CD4-positive, alpha-beta T cell treated with Interleukin-12 subunit alpha and Interleukin-12 subunit beta, for 1 hour (primary cell): Measurements from ENCODE around the gene NKAIN1.
"Not testable (repeated sequence)": the region's sequence is repeated elsewhere in the genome, so short reads cannot be mapped to it uniquely, and the experiment has no call there.

Source experiments
- DNase-seq: peaks from one replicate; pipeline ENCODE4 v3.0.0-alpha.2; 2020

NKAIN1 gene

DNA sequence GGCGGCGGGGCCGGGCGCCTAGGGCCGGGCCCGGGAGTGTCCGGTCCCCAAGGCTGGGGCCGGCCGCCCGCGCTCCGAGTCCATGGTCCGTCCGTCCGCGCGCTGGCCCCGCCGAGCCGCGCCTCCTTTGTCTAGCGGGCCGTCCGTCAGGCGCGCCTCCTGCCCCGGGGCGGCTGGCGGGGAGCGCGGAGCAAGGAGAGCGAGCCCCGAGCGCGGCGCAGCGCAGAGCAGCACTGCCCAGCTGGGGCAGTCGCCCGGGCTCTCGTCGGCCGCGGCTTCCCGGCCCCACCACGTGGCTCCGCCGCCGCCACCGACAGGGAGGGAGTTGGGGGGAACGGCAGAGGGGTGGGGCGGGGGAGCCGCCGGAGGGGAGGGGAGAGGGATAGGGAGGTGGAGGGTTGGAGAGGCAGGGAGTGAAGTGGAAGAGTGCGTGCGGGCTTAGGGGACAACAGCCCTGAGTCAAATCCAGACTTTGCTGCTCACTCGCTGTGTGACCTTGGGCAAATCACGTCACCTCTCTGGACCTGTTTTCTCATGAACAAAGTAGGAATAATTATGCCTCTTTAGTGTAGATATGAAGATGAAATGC lies at the start of gene NKAIN1:
Gene NKAIN1, minus strand, starts transcription at position 235 of the 589 bp plus-strand sequence. CDS start 340 bp downstream, outside the sequence.
- DNase-seq, result no peak

GRCh38 chr1:31289021-31289420 lies 49.3 kb upstream of the NKAIN1 start:
- DNase-seq, result no peak

DNA sequence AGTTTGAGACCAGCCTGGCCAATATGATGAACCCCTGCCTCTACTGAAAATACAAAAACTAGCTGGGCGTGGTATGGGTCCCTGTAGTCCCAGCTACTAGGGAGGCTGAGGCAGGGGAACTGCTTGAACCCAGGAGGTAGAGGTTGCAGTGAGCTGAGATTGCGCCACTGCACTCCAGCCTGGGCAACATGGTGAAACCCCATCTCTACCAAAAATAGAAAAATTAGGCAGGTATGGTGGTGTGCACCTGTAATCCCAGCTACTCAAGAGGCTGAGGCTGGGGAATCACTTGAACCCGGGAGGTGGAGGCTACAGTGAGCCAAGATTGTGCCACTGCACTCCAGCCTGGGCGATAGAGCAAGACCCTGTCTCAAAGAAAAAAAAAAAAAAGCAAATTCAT lies 48.1 kb upstream of the NKAIN1 start:
- DNase-seq, result not testable (repeated sequence)

DNA sequence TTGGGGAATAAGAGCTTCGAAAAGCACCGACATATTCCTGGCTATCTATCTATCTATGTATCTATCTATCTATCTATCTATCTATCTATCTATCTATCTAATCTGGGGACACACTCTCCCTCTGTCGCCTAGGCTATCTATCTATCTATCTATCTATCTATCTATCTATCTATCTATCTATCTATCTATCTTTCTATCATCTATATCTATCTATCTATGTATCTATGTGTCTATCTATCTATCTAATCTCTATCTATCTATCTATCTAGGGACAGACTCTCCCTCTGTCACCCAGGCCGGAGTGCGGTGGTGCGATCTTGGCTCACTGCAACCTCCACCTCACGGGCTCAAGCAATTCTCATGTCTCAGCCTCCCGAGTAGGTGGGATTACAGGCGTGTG lies 42.7 kb upstream of the NKAIN1 start:
- not testable (repeated sequence) for DNase-seq

GRCh38 chr1:31273619-31274018 lies 33.9 kb upstream of the NKAIN1 start:
- DNase-seq, result no peak

- no peak for DNase-seq
These were observed 32.7 kb upstream of the NKAIN1 start for GRCh38 chr1:31272369-31272768.

GRCh38 chr1:31266547-31266946 lies 26.9 kb upstream of the NKAIN1 start:
- no peak for DNase-seq

GRCh38 chr1:31264790-31265386 lies 25.2 kb upstream of the NKAIN1 start:
- DNase-seq, result no peak

GRCh38 chr1:31263408-31263807 lies 23.7 kb upstream of the NKAIN1 start:
- DNase-seq, result no peak

- not testable (repeated sequence) for DNase-seq
These were observed 22.7 kb upstream of the NKAIN1 start for GRCh38 chr1:31262393-31262792.

GRCh38 chr1:31261916-31262315 lies 22.2 kb upstream of the NKAIN1 start:
- DNase-seq, result no peak

DNA sequence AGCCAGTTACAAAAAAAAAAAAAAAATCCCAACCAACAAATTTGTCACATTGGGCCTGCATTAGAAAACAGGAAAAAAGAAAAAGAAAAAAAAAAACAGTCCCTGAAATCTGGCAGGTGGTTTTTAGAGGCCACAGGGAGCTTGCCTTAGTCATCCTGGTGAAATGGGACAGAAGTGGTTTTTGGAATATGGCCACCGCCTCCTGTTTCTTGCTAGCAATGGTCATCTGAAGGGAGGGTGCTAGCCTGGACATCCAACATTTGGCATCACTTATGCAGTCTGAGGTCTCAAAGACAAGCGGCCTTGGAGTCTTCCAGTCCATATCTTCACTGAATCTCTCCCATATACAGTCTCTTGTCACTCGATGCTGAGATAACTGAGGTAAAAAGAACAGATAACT lies 20.1 kb upstream of the NKAIN1 start:
- DNase-seq, result no peak

DNA sequence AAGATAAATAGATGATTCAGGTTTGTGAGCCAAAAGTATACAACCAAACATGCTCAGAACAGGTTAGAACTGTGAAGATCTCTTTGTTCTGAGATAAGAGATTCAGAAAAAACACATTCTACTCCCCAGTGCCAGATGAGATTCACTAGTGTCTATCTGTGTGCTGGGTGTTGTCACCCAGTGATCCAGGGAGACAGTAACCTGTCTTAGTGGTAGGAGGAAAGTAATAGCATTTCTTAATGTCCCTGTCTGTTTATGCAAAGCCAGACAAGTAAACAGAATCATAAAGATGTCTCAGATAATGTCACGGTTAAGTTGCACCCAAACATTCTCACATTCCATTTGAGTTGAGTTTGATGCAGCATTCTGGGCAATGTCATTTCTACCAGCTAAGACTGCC lies 18.9 kb upstream of the NKAIN1 start:
- DNase-seq, result no peak

DNA sequence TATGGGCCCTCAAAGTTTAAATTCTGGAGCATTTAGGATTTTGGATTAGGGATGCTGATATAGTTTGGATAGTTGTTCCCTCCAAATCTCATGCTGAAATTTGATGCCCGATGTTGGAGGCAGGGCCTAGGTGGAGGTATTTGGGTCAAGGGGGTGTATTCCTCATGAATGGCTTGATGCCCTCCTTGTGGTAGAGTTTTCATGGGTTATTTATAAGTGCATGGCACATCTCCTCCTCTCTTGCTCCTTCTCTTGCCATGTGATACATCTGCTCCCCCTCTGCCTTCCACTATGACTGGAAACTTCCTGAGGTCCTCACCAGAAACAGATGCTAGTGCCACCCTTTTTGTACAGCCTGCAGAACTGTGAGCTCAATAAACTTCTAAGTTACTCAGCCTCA lies 17.5 kb upstream of the NKAIN1 start:
- no peak for DNase-seq

DNA sequence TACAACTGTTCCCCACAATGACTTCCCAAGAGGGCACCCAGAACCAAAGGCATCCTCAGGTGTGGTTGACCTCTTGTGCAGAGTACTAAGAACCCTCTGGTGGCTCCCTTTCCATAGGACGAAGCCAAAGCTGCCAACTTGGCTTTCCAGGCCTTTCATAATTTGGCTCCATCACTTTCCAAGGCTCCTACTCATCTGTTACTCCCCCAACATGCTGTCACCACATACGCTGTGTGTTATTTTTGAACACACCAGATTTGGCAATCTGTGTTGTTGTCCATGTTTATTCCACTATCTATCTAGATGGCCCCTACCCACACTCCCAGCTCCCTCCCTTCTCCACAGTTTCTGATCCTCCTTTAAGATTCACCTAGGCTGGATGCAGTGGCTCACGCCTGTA lies 10.2 kb upstream of the NKAIN1 start:
- no peak for DNase-seq

DNA sequence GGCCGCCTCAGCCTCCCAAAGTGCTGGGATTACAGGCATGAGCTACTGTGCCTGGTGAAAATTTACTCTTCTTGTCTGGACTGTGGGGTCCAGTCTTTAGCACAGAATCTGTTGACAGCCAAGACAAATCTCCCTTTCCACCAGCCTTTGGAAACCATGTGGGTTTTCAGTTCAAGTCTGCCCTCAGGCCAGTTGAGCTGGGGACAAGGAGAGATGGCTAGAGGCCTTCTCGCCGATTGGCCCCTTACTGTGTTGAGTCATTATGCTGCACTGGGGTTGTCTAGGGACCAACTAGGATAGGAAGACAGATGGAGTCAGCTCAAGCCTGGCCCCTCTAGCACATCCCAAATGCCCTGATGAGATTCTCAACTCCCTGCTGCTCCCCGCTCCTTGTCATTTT lies 8.6 kb upstream of the NKAIN1 start:
- no peak for DNase-seq

GRCh38 chr1:31244326-31244725 lies 4.6 kb upstream of the NKAIN1 start:
- no peak for DNase-seq

DNA sequence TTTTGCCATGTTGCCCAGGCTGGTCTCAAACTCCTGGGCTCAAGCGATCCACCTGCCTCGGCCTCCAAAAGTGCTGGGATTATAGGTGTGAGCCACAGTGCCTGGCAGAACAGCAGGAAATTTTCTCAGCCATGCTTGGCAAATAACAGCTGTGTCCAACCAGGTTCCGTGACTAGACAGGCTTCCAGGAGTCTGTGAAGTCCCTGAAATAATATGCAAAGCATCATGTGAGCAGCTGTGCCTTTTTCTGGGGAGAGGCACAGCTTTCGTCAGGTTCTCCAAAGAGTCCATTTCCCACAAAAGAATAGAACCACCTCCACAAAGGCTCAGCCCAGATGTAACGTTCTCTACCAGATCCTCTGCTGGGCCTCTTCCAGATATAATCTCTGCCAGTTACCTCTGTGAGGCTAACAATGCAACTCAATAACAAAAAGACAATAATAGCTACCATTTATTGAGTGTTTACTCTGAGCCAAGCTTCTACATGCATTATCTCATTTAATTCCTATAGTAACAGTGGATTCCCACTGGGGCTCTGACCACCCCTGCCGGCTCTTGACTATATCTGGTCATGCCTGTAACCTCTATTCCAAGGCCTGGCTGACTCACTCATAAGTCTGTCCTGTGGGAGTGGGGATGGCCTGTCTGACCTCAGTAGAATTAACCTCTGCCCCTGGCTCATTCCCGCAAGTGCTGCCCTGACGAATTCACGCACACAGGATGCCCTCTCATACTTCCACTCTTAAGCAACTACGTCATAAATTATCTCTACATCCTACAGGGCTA lies 4.0 kb upstream of the NKAIN1 start:
- DNase-seq, result no peak

DNA sequence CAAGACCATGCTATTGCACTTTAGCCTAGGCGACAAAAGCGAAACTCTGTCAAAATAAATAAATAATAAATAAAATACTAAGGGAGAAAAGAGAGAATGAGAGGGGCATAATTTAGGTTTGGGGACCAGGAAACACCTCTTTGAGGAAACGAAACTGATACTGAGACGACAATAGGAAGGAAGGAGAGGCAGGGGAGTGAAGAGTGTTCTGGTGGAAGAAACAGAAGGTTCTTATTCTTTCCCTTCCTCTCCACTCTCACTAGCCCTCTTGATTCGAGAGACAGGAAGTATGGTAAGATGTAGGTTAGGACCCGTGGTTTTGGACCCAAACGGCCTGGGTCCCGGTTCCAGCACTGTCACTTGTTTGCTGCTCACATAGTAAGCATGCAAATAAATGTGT lies 1.6 kb upstream of the NKAIN1 start:
- DNase-seq, result no peak

DNA sequence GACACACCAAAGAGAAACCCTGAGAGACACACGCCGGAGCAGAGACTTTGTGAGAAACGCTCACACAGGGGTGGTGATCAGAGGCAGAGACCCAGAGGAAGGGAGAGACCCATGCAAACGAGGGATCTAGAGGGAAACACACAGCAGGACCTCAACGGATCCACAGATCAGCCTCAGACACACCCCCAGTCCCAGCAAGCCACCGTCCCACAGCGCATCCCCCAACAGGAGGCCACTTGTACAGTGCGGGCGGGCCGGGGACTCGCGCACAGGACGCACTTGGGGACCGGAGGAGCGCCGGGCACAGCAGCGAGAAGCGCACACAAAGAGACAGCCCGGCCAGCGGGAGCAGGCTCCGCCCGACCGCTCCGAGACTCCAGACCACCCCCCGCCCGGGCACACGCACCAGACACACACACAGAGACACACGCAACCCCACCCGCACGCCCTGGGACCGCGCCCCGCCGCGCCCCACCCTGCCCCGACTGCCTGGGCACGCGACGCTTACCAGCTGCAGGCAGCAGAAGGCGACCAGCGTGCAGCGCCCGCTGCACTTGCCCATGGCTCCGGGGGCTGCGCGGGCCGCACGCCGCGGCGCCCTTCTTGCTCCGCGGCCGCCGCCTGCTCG lies 587 bp downstream of the NKAIN1 start:
- DNase-seq, result no peak

DNA sequence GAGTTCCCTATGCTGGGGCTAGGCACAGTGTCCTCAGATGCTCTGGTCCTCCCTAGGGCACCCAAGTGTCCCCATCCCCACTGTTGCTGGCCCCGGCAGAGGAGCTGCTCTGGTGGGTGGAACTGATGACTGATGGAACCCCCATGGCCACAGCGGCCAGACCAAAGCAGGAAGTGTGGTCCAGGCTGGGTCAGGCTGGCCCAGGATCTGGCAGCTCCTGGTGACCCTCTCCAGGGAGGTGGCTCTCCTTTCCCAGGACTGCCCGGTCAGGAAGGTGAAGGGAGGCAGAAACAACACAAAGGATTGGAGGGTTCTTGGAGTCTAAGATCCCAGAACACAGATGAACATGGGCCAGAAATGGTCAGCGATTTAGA lies 1.1 kb downstream of the NKAIN1 start:
- DNase-seq, result no peak

DNA sequence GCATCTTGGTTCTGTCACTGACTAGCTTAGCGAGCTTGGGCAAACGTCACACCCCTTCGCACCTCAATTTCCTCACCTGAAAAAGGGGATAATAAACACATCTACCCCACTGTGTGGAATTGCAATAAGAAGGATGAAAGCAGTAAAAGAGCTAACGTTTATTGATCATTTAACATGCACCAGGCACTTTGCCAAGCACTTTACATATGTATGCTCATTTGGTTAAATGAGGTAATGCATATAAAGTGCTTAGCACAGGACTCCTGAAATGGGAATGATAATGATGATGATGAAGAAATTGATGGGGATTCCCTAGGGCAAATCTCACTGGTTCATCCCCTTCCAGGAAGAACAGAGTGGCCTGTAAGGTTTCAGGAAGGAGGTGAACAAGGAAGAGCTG lies 4.8 kb downstream of the NKAIN1 start:
- DNase-seq, result no peak

DNA sequence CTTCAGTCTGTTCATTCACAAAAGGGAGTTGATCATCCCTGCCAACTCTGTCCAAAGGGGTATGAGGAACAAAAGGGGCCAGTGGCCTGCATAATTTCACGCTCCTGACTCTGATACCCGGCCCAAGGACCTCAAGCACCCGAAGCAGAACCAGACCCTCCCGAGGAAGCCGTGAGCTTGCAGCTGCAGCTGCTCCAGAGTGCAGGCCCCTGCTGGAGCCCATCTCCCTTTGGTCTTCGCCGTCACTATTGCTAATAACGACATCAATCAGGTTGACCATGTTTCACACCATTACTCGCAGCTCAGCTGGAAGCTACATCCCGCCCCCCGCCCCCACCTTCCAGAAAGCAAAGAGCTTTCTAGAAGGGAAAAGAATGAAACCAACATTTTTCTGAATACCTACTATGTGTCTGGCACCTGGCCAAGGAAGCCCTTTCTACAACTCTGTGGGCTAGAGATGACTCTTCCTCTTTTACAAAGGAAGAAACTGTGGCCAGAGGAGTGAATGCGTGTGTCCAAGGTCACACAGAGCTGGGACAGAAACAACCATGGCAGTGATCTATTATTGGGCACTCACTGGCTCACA lies 5.5 kb downstream of the NKAIN1 start:
- DNase-seq, result no peak

DNA sequence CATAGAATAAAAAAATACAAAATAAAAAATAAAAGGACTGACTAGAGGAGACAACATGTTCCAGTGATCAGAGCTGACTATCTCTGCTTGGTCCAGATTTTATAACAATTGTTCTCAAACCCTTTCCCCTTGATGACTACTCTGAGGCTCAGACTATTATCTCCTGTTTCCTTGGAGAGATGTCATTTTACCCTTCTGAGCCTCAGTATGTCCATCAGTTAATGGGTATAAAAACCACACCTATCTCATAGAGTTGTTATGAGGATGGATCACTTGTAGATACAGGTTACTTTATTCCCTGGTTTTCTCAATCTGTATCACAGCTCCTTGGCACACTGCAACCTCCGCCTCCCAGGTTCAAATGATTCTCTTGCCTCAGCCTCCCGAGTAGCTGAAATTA lies 7.0 kb downstream of the NKAIN1 start:
- DNase-seq, result no peak
